ENCODE data around the gene ABHD4. TPM values are rescaled to one million over a fixed set of nuclear protein-coding genes. Genes with fewer than 3 reads are reported as not detected.

The ABHD4 gene
- total RNA-seq, 2 donors from 2014 or later, result 20.9 to 25.4 TPM

DNA sequence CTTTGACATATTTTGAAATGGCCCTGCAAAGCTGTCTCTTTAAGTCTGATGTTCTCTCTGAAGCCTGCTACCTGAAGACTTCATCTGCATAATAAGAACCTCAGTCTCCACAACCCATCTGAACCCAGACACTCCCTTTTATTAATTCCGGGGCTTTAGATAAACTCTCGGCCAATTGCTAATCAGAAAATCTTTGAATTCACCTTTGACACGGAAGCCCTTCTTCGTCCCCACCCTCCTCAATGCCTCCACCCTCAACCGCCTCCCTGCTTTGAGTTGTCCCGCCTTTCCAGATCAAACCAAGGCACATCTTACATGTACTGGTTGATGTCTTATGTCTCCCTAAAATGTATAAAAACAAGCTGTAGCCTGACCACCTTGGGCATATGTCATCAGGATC lies 28.5 kb downstream of the ABHD4 start:
- Histone ChIP-seq H3K36me3 (no peaks in the 10 kb centered on the region), H3K4me3 (no peak overlapping the region), H3K4me1 (no peaks in the 10 kb centered on the region), H3K27ac (no peak overlapping the region), H3K9me3 (no peaks in the 10 kb centered on the region), H3K27me3 (no peaks in the 10 kb centered on the region)
- no peak for DNase-seq (ENCODE audit: low spot score)
- no peak for TF ChIP-seq CTCF (IDR thresholded peaks at IDR 0.05)

DNA sequence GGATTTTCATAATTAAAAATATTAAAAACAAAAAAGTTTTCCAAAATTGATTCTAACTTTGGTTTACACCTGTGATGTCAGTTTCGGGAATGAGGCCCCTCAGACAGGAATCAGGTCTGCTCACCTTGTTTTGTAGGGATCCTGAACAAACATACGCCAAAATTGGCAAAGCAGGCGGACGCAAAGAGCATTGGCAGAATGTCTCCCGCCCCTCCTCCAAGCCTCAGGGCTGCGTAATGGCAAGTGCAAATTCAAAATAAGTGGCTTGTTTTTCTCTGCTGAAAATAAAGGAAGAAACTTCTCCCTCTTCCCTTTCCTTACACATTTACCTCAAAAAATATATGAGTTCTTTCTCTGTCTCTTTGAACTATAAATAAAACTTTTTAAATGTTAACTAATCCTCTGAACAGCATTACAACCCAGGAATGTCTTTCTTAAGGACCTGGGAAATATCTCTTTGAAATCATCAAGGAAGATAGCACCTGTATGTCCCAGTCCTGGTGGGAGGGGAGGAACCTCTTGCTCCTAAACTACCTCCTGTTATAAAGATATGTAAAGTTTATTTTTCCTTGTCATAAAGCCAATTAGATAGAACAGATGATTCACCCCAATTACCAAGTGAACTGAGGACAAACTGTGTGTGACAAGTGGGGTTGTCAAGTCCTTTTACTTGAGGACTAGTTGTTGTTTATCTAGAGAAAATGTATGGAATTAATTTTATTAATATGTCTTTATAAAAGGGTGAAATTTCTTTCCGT lies 29.6 kb downstream of the ABHD4 start:
- H3K4me3 ChIP-seq, result no peak overlapping the region
- H3K36me3 ChIP-seq, result no peaks in the 10 kb centered on the region
- no peak overlapping the region for H3K27ac ChIP-seq
- no peak for TF ChIP-seq CTCF (IDR thresholded peaks at IDR 0.05)
- H3K9me3 ChIP-seq, result no peaks in the 10 kb centered on the region
- H3K4me1 ChIP-seq, result no peaks in the 10 kb centered on the region
- no peak for DNase-seq (ENCODE audit: low spot score)
- H3K27me3 ChIP-seq, result no peaks in the 10 kb centered on the region

- DNase-seq (ENCODE audit: low spot score), result no peak
- no peaks in the 10 kb centered on the region for H3K9me3 ChIP-seq
- H3K27ac ChIP-seq, result no peak overlapping the region
- no peaks in the 10 kb centered on the region for H3K27me3 ChIP-seq
- no peak overlapping the region for H3K4me3 ChIP-seq
- no peak for TF ChIP-seq CTCF (IDR thresholded peaks at IDR 0.05)
- no peaks in the 10 kb centered on the region for H3K4me1 ChIP-seq
- no peaks in the 10 kb centered on the region for H3K36me3 ChIP-seq
Observed at GRCh38 chr14:22629361-22629760, 31.3 kb downstream of the ABHD4 start.

DNA sequence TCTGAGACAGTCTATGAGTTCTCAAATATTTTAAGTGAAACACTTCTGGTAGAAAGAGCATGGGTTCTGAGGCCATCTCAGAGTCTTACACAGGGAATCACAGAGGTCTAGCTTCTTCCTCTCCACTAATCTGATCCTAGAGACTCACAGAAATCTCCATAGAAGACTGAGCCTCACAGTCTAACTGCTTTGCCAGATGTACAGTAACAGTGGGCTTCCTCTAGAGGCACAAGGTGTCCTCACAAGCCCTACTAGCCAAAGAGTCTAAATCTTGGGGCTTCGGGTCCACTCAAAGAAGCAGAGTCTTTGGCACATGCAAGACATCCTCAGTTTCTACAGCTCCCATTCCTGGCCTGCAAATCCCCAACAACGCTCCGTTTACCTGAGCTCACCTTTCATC lies 32.0 kb downstream of the ABHD4 start:
- DNase-seq (ENCODE audit: low spot score), result no peak
- no peak for TF ChIP-seq CTCF (IDR thresholded peaks at IDR 0.05)
- H3K4me3 ChIP-seq, result no peak overlapping the region
- no peaks in the 10 kb centered on the region for H3K4me1 ChIP-seq
- no peaks in the 10 kb centered on the region for H3K27me3 ChIP-seq
- H3K36me3 ChIP-seq, result no peaks in the 10 kb centered on the region
- no peaks in the 10 kb centered on the region for H3K9me3 ChIP-seq
- H3K27ac ChIP-seq, result no peak overlapping the region

- H3K9me3 ChIP-seq, result no peaks in the 10 kb centered on the region
- H3K27me3 ChIP-seq, result no peaks in the 10 kb centered on the region
- no peak for DNase-seq (ENCODE audit: low spot score)
- H3K4me1 ChIP-seq, result no peaks in the 10 kb centered on the region
- H3K36me3 ChIP-seq, result no peaks in the 10 kb centered on the region
- H3K4me3 ChIP-seq, result no peak overlapping the region
- H3K27ac ChIP-seq, result no peak overlapping the region
- TF ChIP-seq CTCF (IDR thresholded peaks at IDR 0.05), result no peak
Observed at GRCh38 chr14:22630486-22630885, 32.4 kb downstream of the ABHD4 start.
